Caco-2 (cell line): ENCODE measurements around the gene FHDC1. TPM values are rescaled to one million over a fixed set of nuclear protein-coding genes. Genes with fewer than 3 reads are reported as not detected.

Experiments
- BruUV-seq: library from RNA; stranded (reverse); fragments of 400-500 nt; replicated peaks from 2 replicates; lab custom pipeline; 2021; lab: Mats Ljungman, UMichigan
- CTCF ChIA-PET: fragments of 300-600 bp; sonication (Branson Sonifier 250); formaldehyde crosslinking; loops from one replicate; lab custom pipeline; 2022; ENCODE audit warnings: antibody characterized with exemption; lab: Charles Lee
- POLR2A ChIA-PET: fragments of 300-600 bp; sonication (Branson Sonifier 250); formaldehyde crosslinking; loops from one replicate; lab custom pipeline; 2022; ENCODE audit warnings: antibody characterized with exemption; lab: Charles Lee
- DNase-seq, 2 experiments: peaks; one replicate each; pipeline versions ENCODE4 v3.0.0 to v3.0.0-alpha.2; 2020 to 2022
- H3K27me3 ChIP-seq: replicated peaks from 2 replicates; pipeline ENCODE4 v1.6.0; 2011; ENCODE audit warnings: low read length; ENCODE audit not compliant: control insufficient read depth, insufficient read depth
- H3K36me3 ChIP-seq: 2 replicates; pipeline ENCODE4 v1.5.1; 2011; ENCODE audit warnings: low read length; ENCODE audit not compliant: control insufficient read depth, insufficient read depth
- H3K4me1 ChIP-seq: fragments of 250-450 bp; sonication (Bioruptor Pico); 2 replicates; pipeline ENCODE4 v1.5.1; 2020; ENCODE audit warnings: mild to moderate bottlenecking
- H3K4me3 ChIP-seq: 2 replicates; pipeline ENCODE4 v1.5.1; 2011; ENCODE audit warnings: low read depth, mild to moderate bottlenecking, control low read depth, low read length
- H3K9me3 ChIP-seq: fragments of 250-450 bp; sonication (Bioruptor Pico); 2 replicates; pipeline ENCODE4 v1.5.1; 2020; ENCODE audit warnings: mild to moderate bottlenecking, moderate library complexity
- H3K27ac Mint-ChIP-seq: one replicate; pipeline ENCODE4 v1.8.0; 2022; ENCODE audit warnings: mixed read lengths; ENCODE audit not compliant: unreplicated experiment
- H3K27me3 Mint-ChIP-seq: one replicate; pipeline ENCODE4 v1.8.0; 2022; ENCODE audit warnings: mixed read lengths; ENCODE audit not compliant: insufficient read depth, unreplicated experiment
- H3K36me3 Mint-ChIP-seq: one replicate; pipeline ENCODE4 v1.8.0; 2022; ENCODE audit warnings: mild to moderate bottlenecking, mixed read lengths; ENCODE audit not compliant: insufficient read depth, unreplicated experiment
- H3K4me1 Mint-ChIP-seq: one replicate; pipeline ENCODE4 v1.8.0; 2022; ENCODE audit warnings: low read depth, mixed read lengths; ENCODE audit not compliant: unreplicated experiment
- H3K4me3 Mint-ChIP-seq: one replicate; pipeline ENCODE4 v1.8.0; 2022; ENCODE audit warnings: mild to moderate bottlenecking, moderate library complexity, mixed read lengths; ENCODE audit not compliant: unreplicated experiment
- H3K9me3 Mint-ChIP-seq: one replicate; pipeline ENCODE4 v1.8.0; 2022; ENCODE audit warnings: mixed read lengths; ENCODE audit not compliant: unreplicated experiment
- CTCF ChIP-seq, 2 experiments: fragments of 200-600 bp in 1 of 2; IDR thresholded peaks; 1 replicate in 1 of 2; 2 replicates in 1 of 2; pipeline versions ENCODE4 v1.5.1 to v1.8.0; 2011 to 2022; ENCODE audit warnings: antibody characterized with exemption in 1 of 2, control low read depth in 1 of 2, inconsistent platforms in 1 of 2, low read depth in 1 of 2, low read length in 1 of 2, mild to moderate bottlenecking in 1 of 2, moderate library complexity in 1 of 2; ENCODE audit not compliant: insufficient read depth in 1 of 2, severe bottlenecking in 1 of 2, unreplicated experiment in 1 of 2
- intact Hi-C: fragments of 100-400 bp; cut with micrococcal nuclease; formaldehyde crosslinking; loops from one replicate; pipeline ENCODE4 v1.10.0; 2022; ENCODE audit not compliant: unreplicated experiment
- total RNA-seq: library from RNA; stranded (reverse); gene quantifications from 2 replicates; pipeline ENCODE4 v1.2.3, GENCODE V29; 2022

The FHDC1 gene
- total RNA-seq, 1 experiment from 2014 or later, result 1.4 TPM

- Mint-ChIP-seq H3K27me3 (no peaks in the 10 kb centered on the region), H3K4me3 (no peak overlapping the region), H3K9me3 (no peaks in the 10 kb centered on the region), H3K27ac (no peak overlapping the region), H3K36me3 (no peaks in the 10 kb centered on the region), H3K4me1 (peaks cover 33% of the 10 kb centered on the region)
- Histone ChIP-seq H3K4me1 (peaks cover 16% of the 10 kb centered on the region), H3K9me3 (no peaks in the 10 kb centered on the region), H3K27me3 (no peaks in the 10 kb centered on the region), H3K4me3 (no peak overlapping the region), H3K36me3 (no peaks in the 10 kb centered on the region)
- intact Hi-C loops, result no loop called here
- no peak for TF ChIP-seq CTCF (IDR thresholded peaks at IDR 0.05; ENCODE audit: insufficient read depth in 1 of 2, low read depth in 1 of 2, low read length in 1 of 2, severe bottlenecking in 1 of 2, unreplicated experiment in 1 of 2)
- DNase-seq, result no peak
- BruUV-seq, result no TSS peak
- POLR2A ChIA-PET, result no interaction called here
- CTCF ChIA-PET, result no interaction called here
These were observed 23.0 kb downstream of the FHDC1 start for GRCh38 chr4:152959080-152959479.

- Mint-ChIP-seq H3K4me3 (no peak overlapping the region), H3K27ac (no peak overlapping the region), H3K9me3 (no peaks in the 10 kb centered on the region), H3K36me3 (no peaks in the 10 kb centered on the region), H3K4me1 (peaks cover 33% of the 10 kb centered on the region), H3K27me3 (no peaks in the 10 kb centered on the region)
- DNase-seq, result no peak
- Histone ChIP-seq H3K36me3 (no peaks in the 10 kb centered on the region), H3K27me3 (no peaks in the 10 kb centered on the region), H3K4me1 (peaks cover 16% of the 10 kb centered on the region), H3K4me3 (no peak overlapping the region), H3K9me3 (no peaks in the 10 kb centered on the region)
- no peak for TF ChIP-seq CTCF (IDR thresholded peaks at IDR 0.05; ENCODE audit: insufficient read depth in 1 of 2, low read depth in 1 of 2, low read length in 1 of 2, severe bottlenecking in 1 of 2, unreplicated experiment in 1 of 2)
- intact Hi-C loops, result no loop called here
- ChIA-PET POLR2A (no interaction called here), CTCF (no interaction called here)
- no TSS peak for BruUV-seq
These were observed 24.0 kb downstream of the FHDC1 start for GRCh38 chr4:152960082-152960481.

GRCh38 chr4:152961014-152961772 is 25.1 kb downstream of the FHDC1 start:
- Histone ChIP-seq H3K27me3 (no peaks in the 10 kb centered on the region), H3K9me3 (no peaks in the 10 kb centered on the region), H3K36me3 (no peaks in the 10 kb centered on the region), H3K4me1 (peaks cover 16% of the 10 kb centered on the region), H3K4me3 (no peak overlapping the region)
- Mint-ChIP-seq H3K4me1 (peaks cover 33% of the 10 kb centered on the region), H3K9me3 (no peaks in the 10 kb centered on the region), H3K4me3 (no peak overlapping the region), H3K27me3 (no peaks in the 10 kb centered on the region), H3K36me3 (no peaks in the 10 kb centered on the region), H3K27ac (no peak overlapping the region)
- POLR2A ChIA-PET, result no interaction called here
- intact Hi-C loops, result no loop called here
- no TSS peak for BruUV-seq
- CTCF ChIA-PET, result no interaction called here
- no peak for DNase-seq
- no peak for TF ChIP-seq CTCF (IDR thresholded peaks at IDR 0.05; ENCODE audit: insufficient read depth in 1 of 2, low read depth in 1 of 2, low read length in 1 of 2, severe bottlenecking in 1 of 2, unreplicated experiment in 1 of 2)
